Activated CD8-positive, alpha-beta T cell treated with anti-CD3 and anti-CD28 coated beads for 36 hours (primary cell): ENCODE measurements around the gene ARHGAP22. TPM values are rescaled to one million over a fixed set of nuclear protein-coding genes. Genes with fewer than 3 reads are reported as not detected.

Experiments
- ATAC-seq: fragments of 200-7000 bp; cut with Tn5 transposase; one replicate; pipeline ENCODE4 v1.10.0; 2021; ENCODE audit warnings: mild to moderate bottlenecking, moderate library complexity
- CTCF ChIA-PET: fragments of 350-600 bp; sonication (Branson Sonifier 250); formaldehyde crosslinking; loops from one replicate; lab custom pipeline; 2021; ENCODE audit warnings: antibody characterized with exemption; lab: Charles Lee
- POLR2A ChIA-PET: fragments of 350-600 bp; sonication (Branson Sonifier 250); formaldehyde crosslinking; loops from one replicate; lab custom pipeline; 2021; ENCODE audit warnings: antibody characterized with exemption; lab: Charles Lee
- DNase-seq: peaks from one replicate; pipeline ENCODE4 v3.0.0-alpha.2; 2020
- H3K27ac Mint-ChIP-seq: one replicate; pipeline ENCODE4 v1.8.0; 2021; ENCODE audit warnings: mild to moderate bottlenecking, mixed read lengths
- H3K27me3 Mint-ChIP-seq: one replicate; pipeline ENCODE4 v1.8.0; 2021; ENCODE audit warnings: mixed read lengths
- H3K36me3 Mint-ChIP-seq: one replicate; pipeline ENCODE4 v1.8.0; 2021; ENCODE audit warnings: low read depth, mixed read lengths
- H3K4me1 Mint-ChIP-seq: one replicate; pipeline ENCODE4 v1.8.0; 2021; ENCODE audit warnings: low read depth, mixed read lengths
- H3K4me3 Mint-ChIP-seq: one replicate; pipeline ENCODE4 v1.8.0; 2021; ENCODE audit warnings: mild to moderate bottlenecking, moderate library complexity, mixed read lengths
- H3K9me3 Mint-ChIP-seq: one replicate; pipeline ENCODE4 v1.8.0; 2021; ENCODE audit warnings: mixed read lengths
- intact Hi-C: fragments of 100-400 bp; cut with micrococcal nuclease; formaldehyde crosslinking; loops from one replicate; pipeline ENCODE4 v1.10.0; 2022
- total RNA-seq, 2 experiments: library from RNA; stranded (reverse); gene quantifications; one replicate each; pipeline ENCODE4 v1.2.3, GENCODE V29; 2021
- TF ChIP-seq, protein P1 (sequence below): fragments of 200-600 bp; IDR thresholded peaks from one replicate; pipeline ENCODE4 v1.8.0; 2022; ENCODE audit warnings: antibody characterized with exemption, mild to moderate bottlenecking

Gene ARHGAP22
- total RNA-seq, 2 experiments from 2014 or later, result not detected

DNA sequence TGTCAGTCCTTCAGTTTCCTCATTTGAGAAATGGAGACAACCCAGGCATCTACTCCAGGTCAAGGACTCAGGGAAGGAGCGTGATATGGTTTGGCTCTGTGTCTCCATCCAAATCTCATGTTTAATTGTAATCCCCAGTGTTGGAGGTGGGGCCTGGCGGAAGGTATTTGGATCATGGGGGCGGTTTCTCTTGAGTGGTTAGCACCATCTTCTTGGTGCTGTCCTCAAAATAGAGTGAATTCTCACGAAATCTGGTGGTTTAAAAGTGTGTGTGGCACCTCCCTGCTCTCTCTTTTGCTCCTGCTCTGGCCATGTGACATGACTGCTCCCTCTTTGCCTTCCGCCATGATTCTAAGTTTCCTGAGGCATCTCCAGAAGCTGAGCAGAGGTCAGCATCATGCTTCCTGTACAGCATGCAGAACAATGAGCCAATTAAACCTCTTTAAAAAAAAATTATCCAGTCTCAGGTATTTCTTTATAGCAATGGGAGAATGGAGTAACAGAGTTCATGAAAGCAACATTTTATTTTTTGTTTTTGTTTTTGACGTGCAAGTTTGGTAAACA lies 30.0 kb downstream of the ARHGAP22 start:
- ChIA-PET POLR2A (no interaction called here), CTCF (no interaction called here)
- H3K4me3 Mint-ChIP-seq, result no peak overlapping the region
- ATAC-seq (no peak), DNase-seq (no peak)
- no peaks in the 10 kb centered on the region for H3K4me1 Mint-ChIP-seq
- TF ChIP-seq, protein P1, sequence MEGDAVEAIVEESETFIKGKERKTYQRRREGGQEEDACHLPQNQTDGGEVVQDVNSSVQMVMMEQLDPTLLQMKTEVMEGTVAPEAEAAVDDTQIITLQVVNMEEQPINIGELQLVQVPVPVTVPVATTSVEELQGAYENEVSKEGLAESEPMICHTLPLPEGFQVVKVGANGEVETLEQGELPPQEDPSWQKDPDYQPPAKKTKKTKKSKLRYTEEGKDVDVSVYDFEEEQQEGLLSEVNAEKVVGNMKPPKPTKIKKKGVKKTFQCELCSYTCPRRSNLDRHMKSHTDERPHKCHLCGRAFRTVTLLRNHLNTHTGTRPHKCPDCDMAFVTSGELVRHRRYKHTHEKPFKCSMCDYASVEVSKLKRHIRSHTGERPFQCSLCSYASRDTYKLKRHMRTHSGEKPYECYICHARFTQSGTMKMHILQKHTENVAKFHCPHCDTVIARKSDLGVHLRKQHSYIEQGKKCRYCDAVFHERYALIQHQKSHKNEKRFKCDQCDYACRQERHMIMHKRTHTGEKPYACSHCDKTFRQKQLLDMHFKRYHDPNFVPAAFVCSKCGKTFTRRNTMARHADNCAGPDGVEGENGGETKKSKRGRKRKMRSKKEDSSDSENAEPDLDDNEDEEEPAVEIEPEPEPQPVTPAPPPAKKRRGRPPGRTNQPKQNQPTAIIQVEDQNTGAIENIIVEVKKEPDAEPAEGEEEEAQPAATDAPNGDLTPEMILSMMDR, result no peak
- H3K36me3 Mint-ChIP-seq, result no peaks in the 10 kb centered on the region
- H3K27me3 Mint-ChIP-seq, result peaks cover 4% of the 10 kb centered on the region
- intact Hi-C loops, result no loop called here
- no peaks in the 10 kb centered on the region for H3K9me3 Mint-ChIP-seq
- no peak overlapping the region for H3K27ac Mint-ChIP-seq

DNA sequence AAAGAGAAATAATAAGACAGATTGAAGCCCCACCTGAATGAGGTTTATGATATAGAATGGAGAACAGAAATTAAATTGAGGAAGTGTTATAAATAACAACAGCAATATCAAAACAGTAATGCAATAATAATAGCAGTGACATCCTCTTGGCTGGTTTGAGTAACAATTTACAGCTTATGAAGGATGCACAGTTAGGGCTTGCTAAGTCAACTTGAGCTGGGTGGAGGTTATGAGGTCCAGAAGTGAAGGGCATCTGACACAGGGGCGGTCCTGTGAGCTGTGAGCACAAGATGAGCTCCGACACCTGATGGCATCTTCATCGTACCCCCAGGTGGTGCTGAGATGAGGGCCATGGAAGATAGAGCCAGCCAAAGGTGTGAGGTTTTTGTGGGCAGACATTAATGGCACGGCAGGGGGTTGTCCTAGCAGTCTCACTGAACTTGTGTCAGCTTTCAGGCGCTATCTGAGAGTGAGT lies 30.5 kb downstream of the ARHGAP22 start:
- no peaks in the 10 kb centered on the region for H3K9me3 Mint-ChIP-seq

DNA sequence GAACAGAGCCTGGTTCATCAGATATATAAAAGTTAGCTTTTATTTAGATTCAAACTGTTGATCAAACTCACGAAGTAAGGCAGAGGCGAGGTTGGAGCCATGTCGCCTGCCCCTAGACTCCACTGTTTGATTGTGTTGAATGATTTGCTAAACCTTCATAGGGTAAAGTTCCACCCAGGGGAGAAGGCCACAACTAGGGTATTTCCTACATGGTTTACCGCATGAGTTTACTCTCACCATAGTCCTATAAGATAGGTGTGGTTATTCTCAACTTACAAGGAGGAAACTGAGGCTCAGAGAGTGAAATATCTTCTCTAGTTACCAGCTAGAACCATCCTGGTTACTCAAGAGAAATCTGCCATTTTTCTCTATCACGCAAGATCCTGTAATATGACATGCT lies 31.8 kb downstream of the ARHGAP22 start:
- intact Hi-C loops, result no loop called here
- Mint-ChIP-seq H3K27ac (no peak overlapping the region), H3K27me3 (no peaks in the 10 kb centered on the region), H3K36me3 (no peaks in the 10 kb centered on the region), H3K4me1 (no peaks in the 10 kb centered on the region), H3K4me3 (no peak overlapping the region), H3K9me3 (no peaks in the 10 kb centered on the region)
- ChIA-PET CTCF (interaction anchor here (1.7 kb wide), 1 partner anchor 83 kb away, joined by 5 read pairs; no protein-coding TSS in a partner anchor), POLR2A (no interaction called here)
- TF ChIP-seq, protein P1, result no peak
- ATAC-seq (no peak), DNase-seq (no peak)

More for the DNA sequence above, 30.5 kb downstream of the ARHGAP22 start:
- no peak for ATAC-seq
- H3K4me3 Mint-ChIP-seq, result no peak overlapping the region
- H3K4me1 Mint-ChIP-seq, result no peaks in the 10 kb centered on the region
- DNase-seq, result no peak
- CTCF ChIA-PET, result interaction anchor here (1.0 kb wide), 1 partner anchor 51 kb away, joined by 4 read pairs; no protein-coding TSS in a partner anchor
- H3K36me3 Mint-ChIP-seq, result no peaks in the 10 kb centered on the region
- H3K27me3 Mint-ChIP-seq, result peaks cover 2% of the 10 kb centered on the region
- POLR2A ChIA-PET, result no interaction called here
- intact Hi-C loops, result no loop called here
- TF ChIP-seq, protein P1, result no peak
- no peak overlapping the region for H3K27ac Mint-ChIP-seq

DNA sequence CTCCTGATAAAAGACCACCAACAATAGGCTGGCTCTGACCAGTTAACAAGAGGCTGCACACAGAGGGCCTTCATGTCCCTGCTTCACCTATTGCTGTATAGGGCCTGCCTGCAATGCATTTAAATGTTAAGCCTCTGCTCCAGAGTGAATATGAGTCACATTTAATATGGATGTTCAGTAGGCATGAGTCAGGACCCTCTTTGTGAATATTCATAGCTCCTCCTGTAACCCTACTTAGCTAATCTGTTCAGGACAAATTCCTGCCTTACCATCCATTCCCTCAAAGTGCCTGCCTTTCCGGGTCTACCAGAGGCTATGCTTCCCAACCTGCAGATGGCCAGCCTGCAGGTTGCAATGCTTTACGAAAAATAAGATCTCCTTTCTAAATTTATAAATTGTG lies 32.5 kb downstream of the ARHGAP22 start:
- intact Hi-C loops, result no loop called here
- TF ChIP-seq, protein P1, result no peak
- no peaks in the 10 kb centered on the region for H3K36me3 Mint-ChIP-seq
- ChIA-PET POLR2A (interaction anchor here (0.5 kb wide), 1 partner anchor 53 kb away, joined by 3 read pairs; no protein-coding TSS in a partner anchor), CTCF (interaction anchor here (1.7 kb wide), 1 partner anchor 84 kb away, joined by 5 read pairs; no protein-coding TSS in a partner anchor)
- no peaks in the 10 kb centered on the region for H3K27me3 Mint-ChIP-seq
- ATAC-seq, result no peak
- H3K9me3 Mint-ChIP-seq, result no peaks in the 10 kb centered on the region
- H3K4me1 Mint-ChIP-seq, result no peaks in the 10 kb centered on the region
- DNase-seq, result no peak
- H3K27ac Mint-ChIP-seq, result no peak overlapping the region
- H3K4me3 Mint-ChIP-seq, result no peak overlapping the region

DNA sequence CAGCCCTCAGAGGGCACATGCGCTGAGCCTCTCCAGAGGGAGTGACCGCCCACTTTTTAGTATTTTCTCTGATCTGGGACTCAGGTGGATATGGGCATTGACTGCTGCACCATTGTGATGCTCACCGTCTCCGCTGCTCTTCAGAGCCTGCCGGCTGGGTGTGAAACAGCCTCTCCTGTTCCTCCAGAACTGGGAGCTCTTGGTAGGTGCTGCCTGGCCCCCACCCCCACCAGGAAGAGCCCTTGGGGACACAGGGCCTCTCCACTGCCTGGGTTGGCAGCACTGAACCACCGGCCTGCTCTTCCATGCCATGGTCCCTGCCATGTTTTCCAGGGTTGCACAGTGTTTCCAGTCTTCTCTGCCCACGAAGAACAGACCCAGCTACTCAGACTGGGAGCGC lies 36.3 kb downstream of the ARHGAP22 start:
- H3K27me3 Mint-ChIP-seq, result no peaks in the 10 kb centered on the region
- TF ChIP-seq, protein P1, result no peak
- H3K4me1 Mint-ChIP-seq, result no peaks in the 10 kb centered on the region
- H3K4me3 Mint-ChIP-seq, result no peak overlapping the region
- ATAC-seq (no peak), DNase-seq (no peak)
- intact Hi-C loops, result no loop called here
- H3K27ac Mint-ChIP-seq, result no peak overlapping the region
- ChIA-PET CTCF (interaction anchor here (1.4 kb wide), 1 partner anchor 20 kb away, joined by 3 read pairs; no protein-coding TSS in a partner anchor), POLR2A (no interaction called here)
- H3K9me3 Mint-ChIP-seq, result no peaks in the 10 kb centered on the region
- no peaks in the 10 kb centered on the region for H3K36me3 Mint-ChIP-seq
